Iris pigment epithelial cell (primary cell): ENCODE results near the gene KAT2B.

Source experiments
- DNase-seq: peaks from one replicate; pipeline ENCODE4 v3.0.0-alpha.2; 2011; ENCODE audit warnings: low read depth

KAT2B gene

GRCh38 chr3:20142517-20142916, 102.3 kb downstream of the KAT2B start:
- DNase-seq = no peak

GRCh38 chr3:20143519-20143918, 103.3 kb downstream of the KAT2B start:
- no peak for DNase-seq

GRCh38 chr3:20145874-20146273, 105.6 kb downstream of the KAT2B start:
- no peak for DNase-seq

GRCh38 chr3:20146301-20146700, 106.1 kb downstream of the KAT2B start:
- DNase-seq = no peak

GRCh38 chr3:20147361-20147760, 107.1 kb downstream of the KAT2B start:
- DNase-seq = no peak

GRCh38 chr3:20148466-20148865, 108.2 kb downstream of the KAT2B start:
- no peak for DNase-seq

- no peak for DNase-seq
These were observed 113.8 kb downstream of the KAT2B start for GRCh38 chr3:20154078-20154477.

- DNase-seq = no peak
These were observed 114.7 kb downstream of the KAT2B start for GRCh38 chr3:20154928-20155327.

- DNase-seq = no peak
These were observed 120.0 kb downstream of the KAT2B start for GRCh38 chr3:20160230-20160629.

GRCh38 chr3:20161714-20162113, 121.5 kb downstream of the KAT2B start:
- no peak for DNase-seq

GRCh38 chr3:20173844-20174410, 133.7 kb downstream of the KAT2B start:
- no peak for DNase-seq

GRCh38 chr3:20181276-20181675, 141.0 kb downstream of the KAT2B start:
- no peak for DNase-seq

- no peak for DNase-seq
These were observed 142.0 kb downstream of the KAT2B start for GRCh38 chr3:20182206-20182605.

GRCh38 chr3:20185331-20185678, 145.1 kb downstream of the KAT2B start:
- peak; percentile 31 for DNase-seq

GRCh38 chr3:20185679-20186599, 145.7 kb downstream of the KAT2B start, which contains the start of gene SGO1:
TSS of gene SGO1 (minus strand) at chr3:20186206. CDS start at chr3:20184027, 2,179 bp downstream.
- peak; percentile 98 for DNase-seq

GRCh38 chr3:20186600-20187004, 146.4 kb downstream of the KAT2B start:
- no peak for DNase-seq

GRCh38 chr3:20190991-20191390, 150.7 kb downstream of the KAT2B start:
- DNase-seq = no peak

GRCh38 chr3:20194793-20195460, 154.7 kb downstream of the KAT2B start:
- DNase-seq = peak; percentile 31

GRCh38 chr3:20197775-20198174, 157.5 kb downstream of the KAT2B start:
- DNase-seq = no peak

GRCh38 chr3:20201143-20201542, 160.9 kb downstream of the KAT2B start:
- DNase-seq = no peak
